Germinal center (tissue), 1 donor: ENCODE measurements around the gene CCDC148.

Experiments
- DNase-seq: peaks from one replicate; pipeline ENCODE4 v3.0.0; 2012; ENCODE audit warnings: mixed read lengths, low spot score

The CCDC148 gene

DNA sequence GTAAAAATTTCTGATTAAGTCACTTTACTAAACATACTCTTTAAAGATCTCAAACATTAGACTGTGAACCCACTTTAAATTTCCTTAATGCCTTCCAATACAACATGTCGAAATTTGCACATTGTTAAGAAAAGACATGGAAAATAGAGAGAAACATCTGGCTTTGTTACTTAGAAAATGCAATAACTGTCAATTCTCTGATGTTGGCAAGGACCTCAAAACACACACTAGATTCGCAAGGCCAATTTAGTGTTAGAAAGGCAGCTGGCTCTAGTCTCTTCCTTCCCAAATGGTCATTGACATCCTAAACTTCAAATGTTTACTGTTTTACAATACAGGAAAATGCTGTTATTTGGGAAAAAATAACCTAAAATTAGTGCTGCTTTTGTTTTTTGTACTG lies 244.3 kb downstream of the CCDC148 start:
- DNase-seq = no peak

DNA sequence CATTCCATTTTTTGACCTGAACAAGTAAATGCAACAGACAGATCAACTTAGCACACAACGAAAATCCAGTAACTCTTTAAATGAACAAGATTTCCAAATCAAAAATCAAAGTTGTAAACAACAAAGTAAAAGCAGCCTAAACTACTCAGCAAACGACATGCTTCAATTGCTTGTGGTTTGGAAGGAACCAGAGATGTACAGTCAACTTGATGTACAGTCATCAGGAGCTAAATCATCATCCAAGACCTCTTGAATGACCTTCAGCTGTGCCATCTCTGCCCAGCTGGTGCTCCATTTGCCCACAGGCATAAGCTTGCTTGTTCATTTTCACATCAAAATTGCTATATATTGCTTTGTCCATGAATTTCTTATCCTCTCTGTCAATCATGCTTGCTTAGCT lies 245.1 kb downstream of the CCDC148 start:
- no peak for DNase-seq

- no peak for DNase-seq
Measured at GRCh38 chr2:158207354-158207753, 249.2 kb downstream of the CCDC148 start.

DNA sequence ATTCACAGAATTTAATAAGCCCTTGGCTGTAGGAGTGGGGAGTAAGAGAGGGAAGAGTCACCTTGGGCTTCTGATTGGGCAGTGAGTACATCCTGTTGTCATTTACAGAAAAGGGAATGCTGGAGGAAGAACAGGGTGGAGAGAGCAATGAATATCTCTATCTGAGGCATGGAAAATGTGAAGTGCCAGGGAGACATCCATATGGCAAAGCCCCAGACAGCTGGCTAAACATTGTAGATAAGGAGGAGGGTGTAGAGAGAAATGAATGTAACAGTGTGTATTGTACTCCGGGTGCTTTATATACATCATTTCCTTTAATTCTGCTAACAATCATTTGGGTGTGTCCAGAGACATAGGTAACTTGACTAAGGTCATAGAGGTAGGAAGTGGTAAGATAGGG lies 251.3 kb downstream of the CCDC148 start:
- no peak for DNase-seq

DNA sequence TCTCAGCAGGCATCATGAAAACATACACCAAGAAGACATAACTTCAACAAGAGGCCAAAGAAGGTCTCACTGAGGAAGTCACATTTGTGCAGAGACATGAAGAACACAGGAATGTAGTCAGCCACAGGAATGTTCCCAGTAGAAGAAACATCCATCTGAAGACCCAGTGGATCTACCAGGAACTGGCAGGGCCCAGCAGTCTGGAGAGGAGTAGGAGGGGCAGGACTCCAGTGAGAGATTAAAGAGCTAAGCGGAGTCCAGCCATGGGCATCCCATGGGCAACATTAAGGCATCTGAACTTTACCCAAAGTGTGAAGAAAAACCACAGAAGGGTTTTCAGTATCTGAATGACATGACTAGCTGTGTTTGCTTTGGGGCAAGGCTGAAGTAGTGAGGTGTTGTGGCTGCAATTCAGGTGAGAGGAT lies 251.8 kb downstream of the CCDC148 start:
- DNase-seq = no peak

- no peak for DNase-seq
Measured at GRCh38 chr2:158202161-158202815, 254.3 kb downstream of the CCDC148 start.

GRCh38 chr2:158199928-158200650 lies 256.5 kb downstream of the CCDC148 start:
- DNase-seq = no peak

DNA sequence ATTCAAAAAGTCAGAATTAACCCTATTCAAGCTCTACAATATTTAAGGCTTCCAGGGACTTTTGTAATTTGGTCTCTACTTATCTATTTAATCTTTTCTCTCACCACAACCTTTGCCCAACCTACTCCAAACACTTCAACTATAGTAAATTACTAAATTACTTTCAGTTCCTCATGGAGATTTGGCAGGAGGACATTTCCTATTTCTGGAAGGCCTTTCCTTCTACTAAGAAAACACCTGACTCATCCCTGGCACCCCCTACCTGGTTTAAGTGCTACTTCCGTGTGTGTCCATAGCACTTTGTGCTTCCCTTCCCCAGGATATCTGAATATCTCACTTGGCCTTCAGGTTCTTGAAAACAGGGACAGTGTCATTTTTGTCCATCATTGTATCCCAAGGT lies 258.6 kb downstream of the CCDC148 start:
- DNase-seq = no peak

- DNase-seq = no peak
Measured at GRCh38 chr2:158194229-158194628, 262.3 kb downstream of the CCDC148 start.

DNA sequence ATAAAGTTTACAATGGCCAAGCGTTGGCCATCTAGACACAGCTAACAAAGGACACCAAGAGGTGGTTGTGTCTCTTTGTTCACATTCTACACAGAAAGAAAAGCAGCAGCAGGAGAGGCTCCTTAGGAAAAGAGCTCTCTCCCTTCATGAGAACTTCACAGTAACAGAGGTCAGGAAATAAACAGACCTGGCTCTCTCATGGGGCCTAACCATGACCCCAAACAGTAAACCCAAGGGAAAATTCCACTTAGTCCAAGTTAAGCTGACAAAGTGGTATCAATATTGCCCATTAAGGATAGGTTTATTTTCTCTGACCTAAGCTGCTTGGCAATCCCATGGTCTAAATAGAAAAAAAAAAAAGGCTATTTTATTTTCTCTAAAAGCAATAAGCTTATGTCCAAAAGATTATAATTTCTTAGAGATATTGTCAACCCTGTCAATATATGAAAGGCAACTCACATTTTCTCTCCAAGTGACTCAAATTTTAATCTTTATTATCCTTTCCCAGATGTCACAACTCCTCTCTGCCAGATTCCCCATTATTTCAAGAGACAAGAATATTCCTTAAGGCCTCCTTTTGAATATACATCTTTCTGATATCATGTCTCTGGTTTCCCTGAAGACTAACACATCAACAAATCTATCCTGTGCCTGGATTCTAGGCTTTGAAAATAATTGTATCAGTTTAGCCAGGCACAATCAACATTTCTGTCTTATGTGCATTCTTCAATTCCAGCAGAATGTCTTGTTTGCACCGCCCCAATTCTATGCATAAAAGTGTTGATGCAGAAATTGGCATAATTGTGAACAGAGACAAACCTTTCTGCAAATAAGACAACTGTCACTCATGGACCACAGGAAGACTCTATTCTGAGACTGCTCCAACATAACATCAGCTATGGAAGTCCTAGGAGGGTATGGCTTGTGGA lies 263.8 kb downstream of the CCDC148 start:
- no peak for DNase-seq

DNA sequence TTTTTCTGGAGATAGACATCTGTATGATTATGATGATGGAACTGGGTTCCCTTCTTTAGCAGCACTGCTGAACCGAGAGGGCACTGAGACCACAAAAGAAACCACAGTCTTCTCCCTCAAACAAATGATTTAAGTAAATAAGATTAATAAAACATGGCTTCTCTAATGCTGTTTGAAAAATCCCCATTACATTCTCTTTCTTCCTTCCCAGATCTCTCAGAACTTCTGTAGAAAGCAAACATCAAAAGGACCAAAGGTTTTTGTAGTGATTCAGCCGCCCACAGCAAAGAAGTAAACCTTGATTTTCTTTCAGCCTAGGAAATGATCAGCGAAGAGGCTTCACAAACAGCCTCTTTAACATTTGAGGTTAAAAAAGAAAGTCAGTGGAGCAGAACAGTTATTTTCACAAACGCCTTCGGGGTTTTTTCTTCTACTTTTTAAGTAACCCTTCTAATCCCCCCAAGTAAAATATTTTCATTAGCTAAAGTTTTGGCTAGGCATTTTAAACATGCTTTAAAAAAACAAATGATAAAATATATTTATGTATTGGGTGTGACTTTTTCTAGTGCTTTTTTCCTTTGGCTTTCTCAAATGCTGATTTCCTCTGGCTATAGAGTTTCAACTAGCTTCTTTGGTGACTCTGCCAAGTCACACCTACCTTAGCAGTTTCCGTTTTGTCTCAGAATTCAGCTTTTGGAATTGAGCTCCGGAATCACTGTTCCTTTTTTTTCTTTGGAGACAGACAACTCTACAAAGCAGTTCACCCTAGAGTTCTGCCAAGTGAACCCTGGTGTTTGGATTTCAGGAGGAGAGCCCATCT lies 265.3 kb downstream of the CCDC148 start:
- no peak for DNase-seq

DNA sequence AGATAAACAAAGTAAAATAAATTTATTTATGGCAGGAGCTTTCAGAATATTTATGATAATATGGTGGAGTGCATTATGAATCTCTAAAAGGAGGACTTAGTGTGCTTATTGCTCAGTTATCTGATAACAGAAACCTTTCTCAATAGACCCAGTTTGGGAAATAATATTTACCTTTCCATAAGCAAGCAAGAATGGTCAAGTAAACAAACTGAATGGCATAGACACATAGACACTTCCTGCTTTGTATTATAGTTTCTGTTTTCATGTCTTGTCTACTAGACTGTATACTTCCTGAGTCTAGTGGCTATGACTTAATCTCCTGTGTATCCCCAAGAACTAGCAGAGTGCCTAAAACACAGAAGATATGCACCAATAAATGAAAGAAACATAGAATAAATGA lies 267.0 kb downstream of the CCDC148 start:
- DNase-seq = no peak

DNA sequence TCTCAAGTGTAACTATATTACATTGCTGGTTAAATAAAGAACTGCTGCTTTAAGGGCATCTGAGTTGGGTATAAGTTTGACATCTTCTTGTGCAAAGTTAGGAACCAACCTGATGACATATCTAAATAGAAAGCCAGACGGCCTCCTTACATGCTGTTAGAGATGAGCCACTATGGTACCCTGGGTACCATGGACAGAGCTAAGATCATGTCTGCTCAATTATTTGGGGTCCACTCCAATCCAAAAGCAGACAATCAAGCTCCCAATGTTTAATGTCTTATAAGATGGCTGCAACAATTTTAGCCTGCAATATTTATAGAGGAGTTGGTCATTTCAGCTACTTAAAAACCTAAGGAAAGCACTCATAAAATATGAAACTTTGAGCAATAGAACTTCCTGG lies 268.6 kb downstream of the CCDC148 start:
- no peak for DNase-seq

GRCh38 chr2:158184556-158185343 lies 271.8 kb downstream of the CCDC148 start:
- no peak for DNase-seq

DNA sequence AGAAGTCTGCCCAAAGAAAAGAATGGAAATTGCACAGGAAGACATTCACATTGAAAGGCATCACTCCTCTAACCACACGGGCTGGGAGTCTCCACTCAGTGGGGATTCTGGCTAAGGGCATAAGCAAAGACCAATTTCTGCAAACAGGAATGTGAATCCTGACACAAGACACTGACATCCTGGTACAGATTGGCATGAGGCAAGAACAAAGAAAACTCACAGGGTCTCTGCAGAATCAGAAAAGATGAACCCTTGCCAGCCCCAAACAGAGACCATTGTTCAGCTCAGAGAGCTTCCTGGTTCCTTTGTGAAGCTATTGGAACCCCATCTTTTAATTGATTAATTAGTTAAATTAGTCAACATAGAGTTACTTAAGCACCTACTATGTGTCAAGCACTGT lies 272.6 kb downstream of the CCDC148 start:
- DNase-seq = no peak

DNA sequence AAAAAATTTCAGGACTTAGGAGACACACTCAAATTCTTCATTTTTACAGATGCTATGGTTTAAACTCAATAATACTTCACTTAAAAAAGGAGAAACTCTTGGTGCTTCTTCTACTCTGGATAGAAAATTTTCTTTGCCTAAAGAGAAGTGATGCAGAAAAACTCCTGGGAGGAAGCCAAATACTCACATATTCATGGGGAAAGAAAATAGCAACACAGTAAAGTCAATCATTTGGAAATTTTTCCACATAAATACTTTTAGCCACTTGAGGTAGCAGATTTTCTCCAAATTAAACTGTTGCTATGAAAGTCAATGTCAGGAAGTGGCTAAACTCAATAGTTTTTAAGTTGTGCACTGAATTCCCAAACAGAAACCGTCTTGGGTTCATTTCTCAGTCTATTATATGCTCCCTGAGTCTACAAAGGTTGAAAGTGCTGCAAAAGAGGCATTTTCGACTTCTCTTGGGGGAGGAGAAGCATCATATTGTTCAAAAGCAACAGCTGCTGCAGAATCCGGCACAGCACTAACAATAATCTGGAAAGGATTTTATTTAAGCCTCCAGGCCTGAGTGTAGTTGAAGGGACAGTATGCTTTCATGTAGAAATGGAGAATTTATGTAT lies 273.8 kb downstream of the CCDC148 start:
- DNase-seq = no peak

GRCh38 chr2:158181171-158181570 lies 275.4 kb downstream of the CCDC148 start:
- no peak for DNase-seq

DNA sequence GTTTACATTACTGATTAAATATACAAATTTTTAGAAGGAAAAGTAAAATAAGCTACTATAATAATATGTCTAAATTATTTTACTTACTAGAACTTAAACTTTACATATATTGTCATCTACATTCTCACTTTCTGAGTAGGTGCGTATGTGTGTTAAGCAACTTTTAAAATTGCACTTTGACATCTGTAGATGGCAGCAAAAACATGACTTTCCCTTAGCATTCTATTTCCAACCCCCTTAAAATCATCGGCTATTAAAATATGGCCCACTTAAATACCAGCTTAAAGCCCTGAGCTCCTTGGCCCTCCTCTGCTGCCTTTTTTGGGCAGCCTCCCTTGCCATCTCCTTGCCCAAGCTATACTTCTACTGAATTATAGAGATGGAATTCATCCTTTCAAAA lies 276.9 kb downstream of the CCDC148 start:
- DNase-seq = no peak

DNA sequence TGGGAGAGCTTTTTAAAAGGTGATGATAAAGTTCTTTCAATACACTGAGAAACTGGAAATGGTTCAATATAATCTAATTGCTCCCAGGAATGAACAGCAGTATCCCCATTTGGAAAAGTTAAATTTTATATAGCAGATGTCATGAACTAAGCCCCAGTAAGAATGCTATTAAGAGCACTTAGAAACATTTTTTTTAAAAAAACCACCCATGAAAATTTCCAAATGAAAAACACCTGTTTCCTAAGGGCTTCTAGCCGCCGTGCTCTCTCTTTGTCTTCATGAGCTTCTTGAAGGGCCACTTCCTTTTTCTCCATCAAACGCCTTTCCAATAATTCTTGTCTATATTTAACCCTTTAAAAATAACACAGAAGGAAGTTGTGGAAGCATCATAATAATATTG lies 277.9 kb downstream of the CCDC148 start:
- no peak for DNase-seq

GRCh38 chr2:158174956-158175355 lies 281.6 kb downstream of the CCDC148 start:
- DNase-seq = no peak

GRCh38 chr2:158174495-158174894 lies 282.1 kb downstream of the CCDC148 start:
- no peak for DNase-seq
